Left renal cortex interstitium (tissue), 4 donors: ENCODE measurements around the gene THUMPD2. TPM values are rescaled to one million over a fixed set of nuclear protein-coding genes. Genes with fewer than 3 reads are reported as not detected.

Experiments
- DNase-seq, 4 donors: peaks; one replicate each; pipeline ENCODE4 v3.0.0-alpha.2; 2013; ENCODE audit warnings: low read depth in 4 of 4, low spot score in 2 of 4, missing footprints in 1 of 4
- polyA plus RNA-seq, 4 donors: library from polyadenylated mRNA; unstranded; fragments of 120-200 nt; gene quantifications; one replicate each; pipeline ENCODE4 v1.2.1, GENCODE V29; 2013; ENCODE audit not compliant: insufficient read length in 4 of 4

Gene THUMPD2
- polyA plus RNA-seq, 4 donors = 18.4 to 27.9 (median 22.9) TPM

- no peak for DNase-seq
Measured at GRCh38 chr2:39720970-39721369, 58.1 kb downstream of the THUMPD2 start.

DNA sequence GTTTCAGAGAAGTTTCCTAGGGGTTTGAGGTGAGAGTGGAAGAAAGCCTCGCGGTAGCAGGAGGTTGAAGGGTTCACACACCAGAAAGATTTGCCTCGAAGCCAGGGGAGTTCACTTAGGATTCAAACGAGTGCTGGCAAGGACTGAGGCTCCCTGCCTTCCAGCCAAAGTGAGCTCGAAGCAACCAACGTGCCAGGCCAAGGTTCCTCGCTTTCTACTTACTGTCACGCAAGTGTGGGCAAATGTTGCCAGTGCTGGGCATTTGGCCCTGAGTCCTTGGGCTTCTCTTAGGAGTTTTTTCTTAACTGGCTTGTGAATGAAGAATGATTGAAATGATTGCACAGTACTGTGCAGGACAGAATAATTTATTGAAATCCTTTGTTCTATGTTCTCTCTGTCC is 59.7 kb downstream of the THUMPD2 start:
- no peak for DNase-seq

GRCh38 chr2:39718483-39718882 is 60.6 kb downstream of the THUMPD2 start:
- no peak for DNase-seq

DNA sequence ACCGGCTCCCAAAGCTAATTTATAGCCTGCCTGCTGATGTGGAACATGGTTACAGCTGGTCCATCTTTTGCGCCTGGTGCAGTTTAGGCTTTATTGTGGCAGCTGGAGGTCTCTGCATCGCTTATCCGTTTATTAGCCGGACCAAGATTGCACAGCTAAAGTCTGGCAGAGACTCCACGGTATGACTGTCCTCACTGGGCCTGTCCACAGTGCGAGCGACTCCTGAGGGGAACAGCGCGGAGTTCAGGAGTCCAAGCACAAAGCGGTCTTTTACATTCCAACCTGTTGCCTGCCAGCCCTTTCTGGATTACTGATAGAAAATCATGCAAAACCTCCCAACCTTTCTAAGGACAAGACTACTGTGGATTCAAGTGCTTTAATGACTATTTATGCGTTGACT is 62.0 kb downstream of the THUMPD2 start:
- no peak for DNase-seq

DNA sequence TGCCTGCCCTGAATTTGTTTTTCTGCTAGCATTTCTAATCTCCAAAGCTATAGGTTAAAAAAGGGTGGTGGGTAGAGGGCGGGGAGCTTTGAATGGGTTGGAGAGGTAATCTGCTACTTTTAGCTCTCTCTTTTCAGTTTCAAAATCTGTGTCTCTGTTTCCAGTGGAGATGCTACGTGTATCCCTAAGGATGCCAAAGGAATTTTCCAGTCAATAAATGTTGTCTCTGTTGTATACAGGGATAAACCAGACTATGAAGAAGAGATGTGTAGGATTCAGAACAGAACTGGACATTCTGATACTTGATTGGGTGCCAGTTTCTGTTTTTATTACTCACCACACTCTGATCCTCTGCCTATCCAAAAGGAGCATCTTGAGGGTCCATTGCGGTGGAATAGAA is 63.2 kb downstream of the THUMPD2 start:
- DNase-seq = no peak

DNA sequence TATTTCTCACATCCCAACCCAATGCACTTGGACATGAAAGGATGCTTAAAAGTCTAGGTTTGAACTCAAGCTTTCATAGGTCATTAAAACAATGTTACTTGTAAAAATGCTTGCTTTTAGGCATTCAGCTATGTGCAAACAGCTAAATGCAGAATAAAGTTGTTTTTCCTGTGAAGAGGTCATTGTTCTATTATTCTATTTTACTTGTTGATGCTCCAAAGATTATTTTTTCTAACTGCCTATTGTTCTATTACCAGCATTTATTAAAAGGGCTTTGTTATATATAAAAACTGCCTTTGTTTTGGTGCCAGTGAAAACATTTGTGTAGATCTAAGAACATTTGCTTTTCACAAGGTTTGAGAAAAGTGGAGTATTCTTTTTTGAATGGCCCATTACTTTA is 64.0 kb downstream of the THUMPD2 start:
- no peak for DNase-seq

DNA sequence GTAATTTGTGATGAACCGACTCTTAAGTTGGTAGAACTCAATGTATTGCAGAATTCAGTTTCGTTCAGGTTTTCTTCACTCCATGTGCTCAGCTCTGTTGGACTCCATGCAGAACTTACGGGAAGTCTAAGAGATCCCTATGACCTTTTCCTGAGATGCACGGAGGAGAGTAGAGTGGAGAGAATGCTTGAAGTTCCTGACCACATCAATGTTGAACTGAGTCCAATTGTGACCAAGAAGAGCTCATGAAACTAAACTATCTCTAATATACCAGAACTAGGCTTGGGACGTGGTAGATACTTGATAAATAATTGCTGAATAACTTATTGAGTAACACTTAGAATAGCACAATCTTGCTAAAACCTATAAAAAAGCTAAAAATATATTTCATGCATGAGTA is 66.1 kb downstream of the THUMPD2 start:
- DNase-seq = no peak

GRCh38 chr2:39710807-39711206 is 68.3 kb downstream of the THUMPD2 start:
- no peak for DNase-seq

DNA sequence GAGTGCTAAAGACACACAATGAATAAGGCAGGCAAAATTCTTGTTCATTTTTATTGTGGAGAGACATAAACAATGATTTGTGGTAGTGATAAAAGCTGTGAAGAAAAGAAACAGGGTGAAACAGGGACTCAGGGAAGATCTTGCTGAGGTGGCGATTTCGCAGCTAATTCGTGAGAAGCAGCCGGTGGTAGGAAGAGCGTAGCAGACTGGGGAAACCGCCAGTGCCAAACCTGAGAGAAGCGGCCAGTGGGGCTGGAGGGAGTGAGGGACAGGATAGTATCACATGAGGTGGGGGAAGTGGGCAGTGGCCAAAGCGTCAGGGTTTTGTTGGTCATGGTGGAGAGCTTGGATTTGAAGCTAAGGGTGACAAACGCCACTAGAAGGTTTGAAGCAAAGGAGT is 71.1 kb downstream of the THUMPD2 start:
- DNase-seq = no peak

DNA sequence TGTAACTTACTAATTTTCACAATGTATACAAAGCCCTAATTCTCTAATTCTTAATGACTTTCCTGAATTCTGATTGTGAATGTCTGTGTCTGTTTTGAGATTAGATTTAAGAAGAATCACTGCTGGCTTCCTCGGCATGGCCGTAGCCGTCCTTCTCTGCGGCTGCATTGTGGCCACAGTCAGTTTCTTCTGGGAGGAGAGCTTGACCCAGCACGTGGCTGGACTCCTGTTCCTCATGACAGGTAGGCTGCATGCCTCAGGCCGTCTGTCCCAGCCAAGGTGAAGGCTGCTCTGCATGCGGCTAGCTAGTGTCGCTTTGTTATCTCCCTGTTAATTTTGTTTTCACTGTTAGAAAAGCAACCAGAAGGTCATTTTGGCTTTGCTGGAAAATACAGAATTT is 72.1 kb downstream of the THUMPD2 start:
- DNase-seq = no peak

DNA sequence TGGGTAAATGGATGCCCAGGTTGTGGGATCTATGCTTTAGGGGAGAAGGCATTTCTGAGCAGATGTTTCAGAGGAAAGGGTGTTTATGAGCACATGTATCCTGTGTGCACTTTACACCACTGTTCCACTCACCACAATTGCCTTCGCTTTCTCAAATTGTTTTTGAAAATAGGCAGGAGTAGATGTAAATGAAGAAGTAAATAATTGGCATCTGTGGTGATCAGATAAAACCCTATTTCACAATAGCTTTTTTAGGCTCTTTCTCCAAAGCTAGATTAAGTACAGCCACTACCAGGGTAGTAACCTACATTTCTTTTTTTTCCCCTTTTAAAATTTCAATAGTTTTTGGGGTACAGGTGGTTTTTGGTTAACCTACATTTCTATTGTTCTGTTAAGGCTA is 72.7 kb downstream of the THUMPD2 start:
- no peak for DNase-seq

GRCh38 chr2:39705638-39706037 is 73.4 kb downstream of the THUMPD2 start:
- DNase-seq = no peak

- DNase-seq = no peak
Measured at GRCh38 chr2:39704540-39704939, 74.5 kb downstream of the THUMPD2 start.

GRCh38 chr2:39703181-39703872 is 75.7 kb downstream of the THUMPD2 start:
- no peak for DNase-seq

GRCh38 chr2:39701137-39701536 is 77.9 kb downstream of the THUMPD2 start:
- DNase-seq = no peak

- no peak for DNase-seq
Measured at GRCh38 chr2:39697454-39697853, 81.6 kb downstream of the THUMPD2 start.

DNA sequence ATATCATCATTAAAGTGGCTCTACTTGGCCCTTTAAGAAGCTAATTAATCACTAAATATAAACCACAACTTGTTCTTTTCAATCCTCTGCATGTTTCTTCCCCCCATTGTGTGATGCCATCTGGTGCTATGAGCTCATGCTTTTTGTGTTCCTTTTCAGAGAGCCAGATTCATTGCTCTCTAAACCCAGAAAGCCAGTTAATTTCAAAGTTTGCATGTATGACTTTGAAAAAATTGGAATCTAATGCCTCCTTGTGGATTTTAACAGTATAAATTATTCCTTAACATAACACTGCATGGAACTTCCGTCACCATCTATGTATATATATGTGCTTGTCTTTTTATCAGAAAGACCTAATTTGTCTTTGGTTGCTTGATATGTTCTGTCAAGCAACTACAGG is 82.2 kb downstream of the THUMPD2 start:
- DNase-seq = peak in 1 of 4 donors; percentile 40

DNA sequence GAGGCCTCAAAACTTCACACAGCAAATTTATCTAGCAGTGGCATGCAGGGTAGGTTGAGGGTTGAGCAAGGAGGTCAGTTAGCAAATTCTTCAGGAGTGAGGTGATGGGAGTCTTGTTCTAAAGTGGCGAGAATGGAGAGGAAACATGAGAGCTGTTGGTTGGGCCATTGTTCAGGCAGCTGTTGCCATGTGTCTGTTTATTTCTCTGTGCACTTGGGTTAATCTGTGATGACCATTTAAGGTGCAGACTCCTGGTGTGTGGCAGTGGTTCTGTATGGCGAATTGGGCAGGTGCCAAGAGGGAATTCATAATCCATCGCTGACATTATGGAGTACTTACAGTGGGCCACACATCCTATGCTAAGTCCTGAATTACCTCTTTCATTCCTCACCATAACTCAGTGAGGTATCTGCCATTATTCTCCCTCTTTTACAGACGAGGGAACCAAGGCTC is 82.9 kb downstream of the THUMPD2 start:
- peak in 1 of 4 donors; percentile 41 for DNase-seq

DNA sequence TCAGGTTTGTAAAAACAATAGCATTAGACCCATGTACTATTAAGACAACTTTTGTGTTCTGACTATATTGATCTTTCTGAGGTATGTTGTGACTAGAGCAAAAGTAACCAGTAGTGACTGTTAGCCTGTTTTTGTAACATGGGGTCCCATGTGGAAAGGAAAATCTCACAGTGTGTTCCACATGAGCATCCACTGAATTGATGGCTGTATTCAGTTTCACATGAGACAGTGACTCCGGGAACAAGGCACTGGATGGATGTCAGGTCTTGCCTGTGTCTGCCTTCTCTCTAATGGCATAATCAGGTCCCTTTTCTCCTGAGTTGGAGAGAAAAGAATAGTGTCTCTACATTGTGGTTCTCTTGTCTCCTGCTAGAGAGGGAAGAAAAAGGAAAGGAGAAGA is 85.8 kb downstream of the THUMPD2 start:
- DNase-seq = peak in 2 of 4 donors; percentile 29 to 45

- DNase-seq = no peak
Measured at GRCh38 chr2:39689876-39690275, 89.2 kb downstream of the THUMPD2 start.

GRCh38 chr2:39689272-39689841 is 89.7 kb downstream of the THUMPD2 start:
- no peak for DNase-seq

GRCh38 chr2:39688181-39688580 is 90.9 kb downstream of the THUMPD2 start:
- no peak for DNase-seq

GRCh38 chr2:39686456-39686855 is 92.6 kb downstream of the THUMPD2 start:
- DNase-seq = no peak
